Activated T-cell treated with anti-CD3 and anti-CD28 coated beads for 1 hour (primary cell): ENCODE measurements around the gene IFNAR2.
"Not testable (repeated sequence)": the region's sequence is repeated elsewhere in the genome, so short reads cannot be mapped to it uniquely, and the experiment has no call there.

Experiments
- DNase-seq: peaks from one replicate; pipeline ENCODE4 v3.0.0-alpha.2; 2020; ENCODE audit warnings: low read depth

The IFNAR2 gene

DNA sequence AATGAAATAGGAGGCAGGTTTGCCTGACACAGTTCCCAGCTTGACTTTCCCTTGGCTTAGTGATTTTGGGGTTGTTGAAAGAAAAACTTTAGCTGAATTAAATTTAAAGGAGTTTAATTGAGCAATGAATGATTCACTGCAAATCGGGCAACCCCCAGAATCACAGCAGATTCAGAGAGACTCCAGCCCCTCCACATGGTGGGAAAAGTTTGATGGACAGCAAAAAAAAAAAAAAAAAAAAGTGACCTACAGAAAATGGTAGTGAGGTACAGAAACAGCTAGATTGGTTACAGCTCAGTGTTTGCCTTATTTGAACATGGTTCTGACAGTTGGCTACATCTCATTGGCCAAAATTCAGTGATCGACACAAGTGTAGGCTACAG is 12.6 kb upstream of the IFNAR2 start:
- no peak for DNase-seq

DNA sequence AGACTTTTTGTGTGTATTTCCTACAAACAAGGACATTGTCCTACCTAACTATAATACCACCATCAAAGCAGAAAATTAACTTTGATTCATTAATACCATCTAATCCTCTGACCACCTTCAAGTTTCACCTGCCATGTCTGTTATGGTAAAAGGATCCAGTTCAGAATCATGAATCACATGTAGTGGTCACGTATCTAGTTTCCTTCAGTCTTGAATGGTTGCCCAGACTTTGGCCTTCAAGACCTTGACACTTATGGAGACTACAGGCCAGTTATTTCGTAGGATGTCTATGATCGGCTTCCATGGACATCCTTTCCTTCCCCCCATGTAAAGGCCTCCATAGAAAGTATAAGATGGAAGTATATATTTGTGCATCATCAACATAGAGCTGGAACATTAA is 10.4 kb upstream of the IFNAR2 start:
- DNase-seq = no peak

DNA sequence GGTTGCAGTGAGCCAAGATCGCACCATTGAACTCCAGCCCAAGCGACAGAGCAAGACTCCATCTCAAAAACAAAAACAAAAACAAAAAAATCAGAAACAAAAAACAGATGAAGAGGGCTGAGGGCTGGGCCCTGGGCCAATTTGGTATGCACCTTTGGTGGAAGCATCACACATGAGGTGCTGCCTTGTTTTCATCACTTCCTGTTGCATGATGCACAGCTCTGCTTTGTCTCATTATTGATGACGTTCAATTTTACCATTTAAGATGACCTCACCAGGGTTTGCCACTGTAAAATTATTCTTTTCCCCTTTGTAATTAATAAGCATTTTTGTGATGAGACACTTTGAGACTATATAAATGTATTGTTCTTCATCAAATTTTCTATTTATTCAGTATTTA is 9.8 kb upstream of the IFNAR2 start:
- DNase-seq = no peak

DNA sequence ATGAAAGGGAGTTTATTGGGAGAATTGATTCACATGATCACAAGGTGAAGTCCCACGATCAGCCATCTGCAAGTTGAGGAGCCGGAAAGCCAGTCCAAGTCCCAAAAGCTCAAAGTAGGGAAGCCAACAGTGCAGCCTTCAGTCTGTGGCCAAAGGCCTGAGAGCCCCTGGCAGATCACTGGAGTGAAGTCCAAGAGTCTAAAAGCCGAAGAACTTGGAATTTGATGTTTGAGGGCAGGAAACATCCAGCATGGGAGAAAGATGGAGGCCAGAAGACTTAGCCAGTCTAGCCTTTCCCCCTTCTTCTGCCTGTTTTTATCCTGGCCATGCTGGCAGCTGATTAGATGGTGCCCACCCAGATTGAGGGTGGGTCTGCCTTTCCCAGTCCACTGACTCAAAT is 4.4 kb upstream of the IFNAR2 start:
- not testable (repeated sequence) for DNase-seq

DNA sequence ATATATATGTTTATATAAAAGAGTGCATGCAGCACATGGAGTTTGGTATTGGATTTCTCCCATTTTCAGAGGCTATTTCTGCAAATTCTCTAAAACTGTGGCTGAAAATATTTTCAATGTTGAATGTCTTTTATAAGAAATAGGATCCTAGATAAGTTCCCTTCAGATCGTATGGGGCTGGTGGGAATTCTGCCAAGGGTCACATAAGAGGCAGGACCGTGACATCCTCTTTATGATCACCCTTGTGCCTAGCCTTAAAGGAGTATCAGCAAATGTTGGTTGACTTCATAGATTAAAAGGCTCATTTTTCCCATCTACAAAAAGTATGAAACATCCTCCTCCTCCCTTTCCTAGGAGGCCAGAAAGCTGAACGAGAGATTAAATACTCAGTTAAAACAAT is 1.3 kb upstream of the IFNAR2 start:
- no peak for DNase-seq

DNA sequence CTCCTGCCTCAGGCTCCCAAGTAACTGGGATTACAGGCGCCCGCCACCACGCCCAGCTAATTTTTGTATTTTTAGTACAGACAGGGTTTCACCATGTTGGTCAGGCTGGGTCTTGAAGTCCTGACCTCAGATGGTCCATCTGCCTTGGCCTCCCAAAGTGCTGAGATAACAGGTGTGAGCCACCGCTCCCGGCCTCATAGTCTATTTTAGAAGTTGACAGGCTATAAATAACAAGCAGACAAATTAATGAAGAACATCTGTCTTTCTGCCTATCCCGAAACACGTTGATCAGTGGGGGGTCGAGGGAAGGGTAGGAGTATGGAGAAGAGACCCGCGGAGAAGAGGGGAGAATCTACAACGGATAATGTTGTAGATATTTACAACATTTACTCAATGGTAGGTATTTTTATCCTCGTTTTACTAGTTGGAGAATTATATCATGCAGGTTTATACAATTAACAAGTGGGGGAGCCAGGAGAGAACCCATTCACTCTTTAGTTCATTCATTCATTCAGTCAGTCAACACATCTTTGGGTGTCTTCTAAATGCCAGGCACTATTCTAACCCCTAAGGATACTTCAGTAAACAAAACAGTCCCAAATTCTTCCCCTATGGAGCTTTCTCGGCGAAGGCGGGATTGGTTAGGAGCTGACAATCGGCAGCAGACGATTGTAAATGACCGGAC is 497 bp upstream of the IFNAR2 start:
- no peak for DNase-seq

DNA sequence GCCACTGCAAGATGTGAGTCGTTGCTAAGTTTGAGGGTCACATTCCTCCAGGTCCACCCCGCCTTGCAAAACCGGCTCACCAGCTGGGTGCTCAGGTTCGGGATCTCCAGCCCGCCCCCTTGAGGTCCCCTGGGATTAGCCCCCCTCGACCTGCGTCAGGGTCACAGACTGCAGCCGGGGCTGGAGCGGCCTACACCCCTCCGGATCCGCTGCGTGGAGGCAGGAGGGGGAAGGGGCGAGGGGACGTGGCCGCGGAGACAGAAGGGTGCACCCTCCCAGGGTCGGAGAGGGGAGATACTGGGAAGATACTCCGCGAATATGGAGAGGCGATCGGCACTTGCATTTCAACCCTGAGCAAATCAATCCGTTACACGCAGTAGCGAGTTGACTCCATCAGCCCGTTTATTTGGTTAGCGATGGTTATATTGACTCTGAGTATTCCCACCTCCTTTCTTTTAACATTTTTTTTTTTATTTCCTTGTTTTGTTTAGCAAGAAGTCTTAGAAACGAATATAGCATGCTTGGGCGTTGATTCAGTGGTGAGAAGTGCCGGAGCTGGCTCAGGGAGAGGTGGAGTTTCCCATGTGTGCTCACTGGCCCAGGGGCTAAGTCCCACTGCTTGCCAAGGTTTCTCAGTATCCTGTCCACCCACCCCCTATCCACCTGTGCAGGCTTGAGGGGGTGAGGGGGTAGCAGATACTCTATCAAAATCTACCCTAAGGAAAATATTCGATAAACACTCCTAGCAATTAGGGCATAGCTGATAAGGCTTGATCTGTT is 997 bp downstream of the IFNAR2 start:
- DNase-seq = no peak

DNA sequence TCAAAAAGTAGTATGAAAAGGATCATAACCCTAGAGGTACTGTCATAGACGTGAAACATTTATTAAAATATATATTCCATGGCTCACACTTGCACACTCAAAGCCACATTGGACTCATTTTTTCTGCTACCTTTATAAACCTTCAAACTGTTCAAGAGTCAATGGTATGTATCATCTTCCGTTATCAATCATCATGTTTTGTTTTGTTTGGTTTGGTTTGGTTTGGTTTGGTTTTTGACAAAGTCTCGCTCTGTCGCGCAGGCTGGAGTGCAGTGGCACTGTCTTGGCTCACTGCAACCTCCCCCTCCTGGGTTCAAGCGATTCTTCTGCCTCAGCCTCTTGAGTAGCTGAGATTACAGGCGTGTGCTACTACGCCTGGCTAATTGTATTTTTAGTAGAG is 1.8 kb downstream of the IFNAR2 start:
- no peak for DNase-seq

DNA sequence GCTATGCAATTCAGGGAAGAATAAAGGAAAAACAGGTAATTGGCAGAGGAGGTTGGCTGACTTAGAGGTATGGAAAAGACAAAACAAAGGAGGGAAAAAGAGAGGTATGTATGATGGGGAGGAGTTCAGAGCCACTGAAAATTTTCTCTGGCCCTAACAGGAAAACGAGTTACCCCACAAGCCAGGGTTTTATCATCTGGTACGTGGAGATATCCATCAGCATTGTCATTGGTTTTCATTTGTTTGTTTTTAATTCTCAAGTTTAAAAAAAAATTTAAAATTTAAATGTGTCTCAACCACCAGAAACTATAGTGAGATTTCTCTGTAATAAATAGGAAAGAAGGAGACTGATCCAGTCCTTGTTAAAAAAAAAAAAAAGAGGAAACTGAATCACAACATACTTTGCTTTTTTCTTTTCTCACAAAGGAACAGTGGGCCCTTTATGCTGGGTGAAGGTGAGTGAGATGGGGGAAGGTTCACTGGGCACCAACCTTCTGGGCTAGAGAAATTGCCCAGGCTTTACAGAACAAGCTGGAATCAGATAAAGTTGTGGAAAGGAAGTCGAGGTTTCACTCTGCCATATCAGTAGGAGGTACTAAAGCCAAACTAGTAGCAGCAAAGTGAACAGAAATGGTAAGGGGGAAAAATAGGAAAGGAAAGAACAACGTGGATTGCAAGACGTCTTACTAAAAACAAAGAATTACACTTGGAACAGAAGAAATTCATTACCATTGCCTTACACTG is 2.7 kb downstream of the IFNAR2 start:
- no peak for DNase-seq

DNA sequence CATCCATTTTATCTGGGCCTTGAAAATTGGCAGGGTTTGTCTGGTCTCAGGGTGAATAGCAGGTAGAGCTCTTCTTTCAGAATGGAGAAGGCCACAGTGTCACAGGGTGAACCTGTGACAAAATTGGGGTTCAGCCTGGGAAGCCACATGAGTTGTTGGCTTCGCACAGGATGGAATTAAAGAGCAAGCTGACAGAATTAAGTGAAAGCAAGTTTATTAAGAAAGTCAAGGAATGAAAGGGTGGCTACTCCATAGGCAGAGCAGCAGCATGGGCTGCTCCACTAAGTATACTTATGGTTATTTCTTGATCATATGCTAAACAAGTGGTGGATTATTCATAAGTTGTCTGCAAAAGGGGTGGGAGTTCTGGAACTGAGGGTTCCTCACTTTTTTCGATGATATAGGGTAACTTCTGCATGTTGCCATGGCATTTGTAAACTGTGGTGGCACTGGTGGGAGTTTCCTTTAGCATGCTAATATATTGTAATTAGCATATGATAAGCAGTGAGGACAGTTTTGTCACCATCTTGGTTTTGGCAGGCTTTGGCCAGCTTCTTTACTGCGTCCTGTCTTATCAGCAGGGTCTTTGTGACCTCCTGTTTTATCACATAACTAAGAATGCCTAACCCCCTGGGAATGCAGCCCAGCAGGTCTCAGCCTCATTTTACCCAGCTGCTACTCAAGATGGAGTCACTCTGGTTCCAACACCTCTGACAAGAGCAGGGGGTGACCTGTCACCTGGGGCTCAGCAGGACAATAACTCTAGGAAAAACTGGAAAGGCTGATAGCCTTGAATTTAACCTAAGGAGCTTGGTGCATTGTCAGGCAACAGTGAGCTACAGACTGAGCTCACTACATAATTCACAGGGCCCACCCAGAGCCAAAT is 5.1 kb downstream of the IFNAR2 start:
- DNase-seq = no peak

DNA sequence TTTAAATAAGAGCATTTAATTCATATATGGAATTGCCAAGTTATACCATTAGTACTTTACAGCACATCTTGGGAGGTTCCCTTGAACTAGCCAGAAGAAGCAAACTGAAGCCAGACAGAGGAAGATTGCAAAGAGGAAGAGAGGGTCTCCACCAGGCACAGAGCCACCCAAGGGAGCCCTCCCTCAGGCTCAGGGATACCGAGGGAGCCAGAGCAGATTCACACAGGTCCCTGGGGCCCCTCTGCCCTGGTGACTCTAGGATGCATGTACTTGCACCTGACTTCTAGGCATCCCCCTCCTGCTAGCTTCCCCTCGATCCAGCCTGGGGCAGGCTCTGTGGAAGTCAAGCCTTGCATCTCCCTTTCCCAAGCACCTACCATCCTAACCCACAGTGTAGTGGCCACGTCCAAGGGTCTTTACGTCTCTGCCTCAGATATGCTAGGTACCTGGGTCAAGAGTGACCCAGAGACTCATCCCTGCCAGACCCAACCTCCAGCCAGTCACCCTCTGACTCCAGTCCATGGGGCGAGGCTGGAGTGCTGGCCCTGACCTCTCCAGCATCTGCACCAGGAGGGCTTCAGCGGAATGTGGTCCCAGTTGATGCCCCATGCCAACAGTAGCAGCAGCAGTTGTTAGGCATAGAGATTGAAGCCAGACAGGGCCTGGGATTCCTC is 6.4 kb downstream of the IFNAR2 start:
- no peak for DNase-seq

DNA sequence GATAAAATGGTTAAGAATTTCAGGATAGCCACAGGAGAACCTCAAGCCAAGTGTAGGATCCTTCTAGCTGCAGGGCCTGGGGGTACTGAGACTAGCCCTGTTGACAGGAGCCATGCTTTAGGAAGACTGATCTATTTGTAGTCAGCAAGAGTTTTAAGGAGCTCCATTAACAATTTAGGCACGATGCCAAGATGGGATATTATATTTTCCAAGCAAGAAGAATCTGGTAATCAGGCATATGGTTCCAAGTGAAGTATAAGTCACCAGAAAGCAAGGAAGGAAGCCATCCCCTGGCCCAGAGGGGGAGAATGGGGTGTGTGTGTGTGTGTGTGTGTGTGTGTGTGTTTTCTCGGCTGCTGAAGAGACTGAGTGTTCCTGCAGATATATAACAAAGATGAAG is 7.0 kb downstream of the IFNAR2 start:
- DNase-seq = no peak

DNA sequence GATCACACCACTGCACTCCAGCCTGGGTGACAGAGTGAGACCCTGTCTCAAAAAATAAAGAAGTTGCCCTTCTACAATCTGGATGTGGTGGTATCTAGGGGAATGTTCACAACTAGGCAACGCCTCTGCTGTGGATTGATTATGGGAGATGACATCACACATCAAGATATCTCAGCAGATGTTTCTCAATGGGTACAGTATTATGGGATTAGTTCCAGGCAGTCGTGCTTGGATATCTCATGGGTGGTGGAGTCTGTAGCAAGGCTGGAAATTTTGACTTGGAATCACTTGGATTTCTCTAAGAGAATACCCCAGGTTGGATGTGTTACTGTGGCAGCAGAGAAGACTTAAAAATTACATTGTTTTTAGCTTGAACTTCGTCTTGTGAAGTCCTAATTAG is 7.7 kb downstream of the IFNAR2 start:
- DNase-seq = no peak

DNA sequence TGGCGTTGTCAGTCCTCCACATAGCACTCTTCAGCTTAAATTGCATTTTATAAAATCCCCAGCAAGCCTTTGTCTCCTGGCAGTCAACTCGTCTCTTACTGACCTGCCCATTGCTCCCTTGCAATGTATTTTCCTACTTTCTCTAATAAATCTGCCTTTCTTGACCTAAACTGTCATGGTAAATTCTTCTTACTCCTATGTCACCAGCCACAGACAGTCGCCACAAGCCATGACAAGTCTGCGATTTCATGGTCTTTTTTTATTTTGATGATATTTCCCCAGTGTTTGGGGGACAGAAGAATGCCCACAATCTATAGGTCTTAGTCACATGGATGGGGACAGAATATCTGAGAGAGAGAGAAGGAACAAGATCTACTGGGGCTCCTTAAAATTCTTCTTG is 8.4 kb downstream of the IFNAR2 start:
- no peak for DNase-seq

DNA sequence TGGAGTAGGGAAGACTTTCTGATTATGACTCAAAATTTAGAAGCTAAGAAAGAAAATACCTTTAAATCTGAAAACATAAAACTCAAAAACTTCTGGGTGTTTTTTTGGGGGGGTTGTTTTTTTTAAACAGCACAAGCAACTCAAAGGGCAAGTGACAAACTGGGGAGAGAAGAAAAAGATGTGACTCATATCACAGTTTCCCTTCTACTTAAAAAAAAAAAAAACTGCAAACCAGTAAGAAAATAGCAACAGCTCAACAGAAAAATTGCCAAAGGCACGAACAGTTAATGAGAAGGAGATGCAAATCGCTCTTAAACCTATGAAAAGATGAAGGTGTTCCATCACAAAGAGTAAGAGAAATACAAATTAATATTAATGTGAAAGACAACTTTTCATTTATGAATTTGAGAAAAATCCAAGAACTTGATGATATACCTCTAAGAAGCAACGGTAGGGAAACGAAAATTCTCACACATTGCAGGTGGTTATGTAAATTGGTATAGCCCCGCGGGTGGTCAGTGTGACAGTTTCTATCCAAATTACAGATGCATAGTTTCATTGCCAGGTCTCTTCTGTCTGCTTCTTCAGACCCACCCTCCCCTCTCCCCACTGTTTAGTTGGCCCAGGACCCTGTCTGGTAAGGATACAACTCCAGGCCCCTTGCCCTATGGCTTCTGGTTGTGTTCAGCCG is 9.0 kb downstream of the IFNAR2 start:
- no peak for DNase-seq

DNA sequence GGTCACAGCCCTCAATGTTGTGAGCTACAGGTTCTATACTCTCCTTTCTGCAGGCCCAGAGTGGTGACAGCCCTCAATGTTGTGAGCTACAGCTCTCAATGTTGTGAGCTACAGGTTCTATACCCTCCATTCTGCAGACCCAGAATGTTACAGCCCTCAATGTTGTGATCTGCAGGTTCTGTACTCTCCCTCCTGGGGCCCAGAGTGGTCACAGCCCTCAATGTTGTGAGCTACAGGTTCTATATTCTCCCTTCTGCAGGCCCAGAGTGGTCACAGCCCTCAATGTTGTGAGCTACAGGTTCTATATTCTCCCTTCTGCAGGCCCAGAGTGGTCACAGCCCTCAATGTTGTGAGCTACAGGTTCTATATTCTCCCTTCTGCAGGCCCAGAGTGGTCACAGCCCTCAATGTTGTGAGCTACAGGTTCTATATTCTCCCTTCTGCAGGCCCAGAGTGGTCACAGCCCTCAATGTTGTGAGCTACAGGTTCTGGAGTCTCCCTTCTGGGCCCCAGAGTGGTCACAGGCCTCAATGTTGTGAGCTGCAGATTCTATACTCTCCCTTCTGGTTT is 9.9 kb downstream of the IFNAR2 start:
- not testable (repeated sequence) for DNase-seq

DNA sequence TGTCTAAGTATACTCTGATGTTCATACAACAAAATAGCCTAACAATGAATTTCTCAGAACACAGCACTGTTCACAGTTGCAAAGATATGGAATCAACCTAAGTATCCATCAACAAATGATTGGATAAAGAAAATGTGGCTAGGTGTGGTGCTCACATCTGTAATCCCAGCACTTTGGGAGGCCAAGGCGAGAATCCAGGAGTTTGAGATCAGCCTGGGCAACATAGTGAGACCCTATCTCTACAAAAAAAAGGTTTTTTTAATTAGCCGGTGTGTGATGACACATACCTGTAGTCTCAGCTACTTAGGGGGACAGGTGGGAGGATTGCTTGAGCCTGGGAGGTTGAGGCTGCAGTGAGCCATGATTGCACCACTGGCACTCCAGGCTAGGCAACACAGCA is 10.7 kb downstream of the IFNAR2 start:
- DNase-seq = no peak

DNA sequence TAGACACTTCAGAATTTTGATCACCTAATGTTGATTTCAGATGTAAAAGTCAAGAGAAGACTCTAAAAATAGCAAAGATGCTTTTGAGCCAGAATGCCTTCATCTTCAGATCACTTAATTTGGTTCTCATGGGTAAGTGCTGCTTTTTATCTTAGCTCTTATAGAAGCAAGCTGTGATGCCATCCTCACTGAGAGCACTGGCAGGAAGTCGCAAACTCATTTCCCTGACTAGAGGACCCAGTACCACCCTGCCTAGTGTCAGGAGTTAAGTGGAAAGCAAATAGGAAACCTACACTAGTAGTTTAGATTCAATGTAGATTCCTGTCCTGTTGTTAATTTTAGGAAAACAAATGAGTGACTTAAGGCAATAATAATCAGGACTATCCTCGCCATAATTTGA is 12.1 kb downstream of the IFNAR2 start:
- DNase-seq = no peak

DNA sequence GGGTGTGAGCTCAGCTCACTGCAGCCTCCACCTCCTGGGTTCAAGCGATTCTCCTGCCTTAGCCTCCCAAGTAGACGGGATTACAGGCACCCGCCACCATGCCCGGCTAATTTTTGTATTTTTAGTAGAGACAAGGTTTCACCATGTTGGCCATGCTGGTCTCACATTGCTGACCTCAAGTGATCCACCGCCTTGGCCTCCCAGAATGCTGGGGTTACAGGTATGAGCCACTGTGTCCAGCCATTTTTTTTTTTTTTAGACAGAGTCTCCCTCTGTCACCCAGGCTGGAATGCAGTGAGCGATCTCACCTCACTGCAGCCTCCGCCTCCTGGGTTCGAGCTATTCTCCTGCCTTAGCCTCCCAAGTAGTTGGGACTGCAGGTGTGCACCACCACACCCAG is 13.1 kb downstream of the IFNAR2 start:
- DNase-seq = not testable (repeated sequence)

DNA sequence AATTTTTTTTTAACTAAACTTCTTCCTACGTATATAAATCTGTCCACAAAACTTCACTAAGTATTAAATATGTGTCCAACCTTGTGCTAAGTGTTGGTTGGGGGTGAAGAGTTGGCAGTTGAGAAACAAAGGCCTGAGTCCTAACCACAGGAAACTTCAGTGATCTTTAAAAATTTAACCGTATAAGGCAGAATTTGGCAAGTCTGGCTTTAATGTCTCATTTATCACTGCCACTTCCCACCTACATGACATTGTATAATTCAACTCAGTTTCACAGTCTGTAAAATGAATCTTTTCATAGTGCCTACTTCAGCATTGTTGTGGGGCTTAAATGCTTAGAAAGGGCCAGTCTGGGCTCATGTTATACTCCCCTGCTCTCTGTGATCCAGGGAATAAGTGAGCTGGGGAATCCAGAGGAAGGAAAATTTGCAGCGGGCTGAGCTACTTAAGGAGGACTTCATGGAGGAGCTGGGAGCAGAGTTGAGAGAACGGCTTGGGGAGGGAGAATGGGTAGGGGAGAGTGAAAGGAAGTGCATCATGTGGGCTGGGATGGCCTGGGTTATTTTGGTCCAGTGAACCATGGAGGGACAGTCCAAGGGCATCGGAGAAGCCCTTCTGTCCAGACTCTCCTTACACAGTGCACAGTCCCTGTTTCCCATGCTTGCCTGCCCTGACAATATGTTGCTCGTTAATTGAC is 14.5 kb downstream of the IFNAR2 start:
- DNase-seq = no peak
